Psoas muscle (tissue), 8 donors: Measurements from ENCODE around the gene RAMP1. TPM values are rescaled to one million over a fixed set of nuclear protein-coding genes. Genes with fewer than 3 reads are reported as not detected.
A peak's percentile ranks its signal among the peaks of the same experiment; 100 is the strongest.

ENCODE experiments used
- ATAC-seq, 4 donors: fragments of 200-7000 bp; cut with Tn5 transposase; one replicate each; pipeline ENCODE4 v1.9.1; 2020; ENCODE audit warnings: moderate library complexity in 3 of 4, mild to moderate bottlenecking in 2 of 4
- DNase-seq, 2 donors: peaks; one replicate each; pipeline ENCODE4 v3.0.0-alpha.2; 2020
- H3K27ac ChIP-seq: fragments of 200-600 bp; one replicate; pipeline ENCODE4 v1.8.0; 2022
- H3K27me3 ChIP-seq, 3 donors: fragments of 200-600 bp in 1 of 3; one replicate each; pipeline versions ENCODE4 v1.6.1 to v1.8.0; 2013 to 2022; ENCODE audit warnings: low read length in 2 of 3, mild to moderate bottlenecking in 2 of 3, moderate library complexity in 1 of 3; ENCODE audit not compliant: insufficient read depth in 3 of 3
- H3K36me3 ChIP-seq, 2 donors: fragments of 200-600 bp in 1 of 2; one replicate each; pipeline versions ENCODE4 v1.6.1 to v1.8.0; 2013 to 2022; ENCODE audit warnings: low read depth in 1 of 2, mild to moderate bottlenecking in 1 of 2, moderate library complexity in 1 of 2; ENCODE audit not compliant: insufficient read depth in 1 of 2
- H3K4me1 ChIP-seq: fragments of 200-600 bp; one replicate; pipeline ENCODE4 v1.8.0; 2022
- H3K4me3 ChIP-seq: fragments of 200-600 bp; one replicate; pipeline ENCODE4 v1.8.0; 2022; ENCODE audit warnings: mild to moderate bottlenecking
- H3K9me3 ChIP-seq: fragments of 200-600 bp; one replicate; pipeline ENCODE4 v1.8.0; 2022
- WGBS, 3 donors: extraction: QIAGEN DNeasy Blood & Tissue Kit; methylation state at CpG; one replicate each; pipeline versions ENCODE4 v1.1.6 to v1.1.7; 2013; 5-methylcytosine and 5-hydroxymethylcytosine counted together
- intact Hi-C, 2 donors: fragments of 100-400 bp; cut with DNase I; formaldehyde crosslinking; loops; one replicate each; pipeline versions ENCODE4 v1.11.0 to v1.14.2; 2022
- polyA plus RNA-seq, 3 donors: library from polyadenylated mRNA; stranded (reverse); fragments of 200-250 nt; gene quantifications; one replicate each; pipeline ENCODE4 v1.2.3, GENCODE V29; 2013
- total RNA-seq, 4 donors: library from RNA; stranded (reverse); fragmentation: NEBNext Ultra II Directional in 2 of 4; extraction: Animal tissue kit (Norgen Biotek cat#: 25700) in 2 of 4; gene quantifications; one replicate each; pipeline versions ENCODE4 v1.2.1 to v1.2.4, GENCODE V29; 2021 to 2023
- TF ChIP-seq, protein P1 (sequence below): fragments of 200-600 bp; IDR thresholded peaks from one replicate; pipeline ENCODE4 v1.8.0; 2022; ENCODE audit warnings: antibody characterized with exemption
- donor health status: healthy with polysubstance abuse.
- donor health status: DM: no; HTN: no; CAD: no; lungs with moderate emphysema.
- donor health status: Bipolar disorder and iron deficiency.
- donor health status: healthy.
- donor health status: DM: yes; HTN: yes; CAD: no.
- donor health status: DM: no; HTN: no; CAD: no.
- donor health status: DM: no; HTN: no; CAD: no.
- donor health status: DM: yes; HTN: yes; CAD: no.

Gene RAMP1
- total and polyA plus RNA-seq, 7 donors = 32.8 to 367 (median 91.9) TPM

DNA sequence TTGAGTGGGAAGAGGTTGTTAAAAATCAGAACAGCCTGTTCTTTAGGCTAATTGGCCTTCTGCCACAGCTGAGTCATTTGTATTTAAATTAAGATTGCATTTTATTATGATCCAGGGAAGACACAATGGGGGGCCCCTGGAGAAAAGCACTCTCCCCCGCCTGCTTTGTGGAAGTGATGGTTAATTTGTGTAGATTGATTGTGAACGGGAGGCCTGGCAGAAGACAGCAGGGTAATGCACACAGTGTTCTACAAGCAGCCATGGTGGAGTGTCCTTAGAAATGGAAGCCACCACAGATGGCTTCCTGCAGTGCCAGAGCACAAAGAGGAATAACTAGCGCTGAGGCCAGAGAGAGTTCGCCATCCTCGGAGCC is 19.6 kb downstream of the RAMP1 start:
- Histone ChIP-seq H3K27ac (no peak overlapping the region), H3K9me3 (no peaks in the 10 kb centered on the region), H3K36me3 (peaks cover 0 to 21% of the 10 kb centered on the region in 2 donors), H3K27me3 (no peaks in the 10 kb centered on the region), H3K4me1 (peaks cover 14% of the 10 kb centered on the region), H3K4me3 (no peak overlapping the region)
- intact Hi-C loops = no loop called here
- TF ChIP-seq, protein P1, sequence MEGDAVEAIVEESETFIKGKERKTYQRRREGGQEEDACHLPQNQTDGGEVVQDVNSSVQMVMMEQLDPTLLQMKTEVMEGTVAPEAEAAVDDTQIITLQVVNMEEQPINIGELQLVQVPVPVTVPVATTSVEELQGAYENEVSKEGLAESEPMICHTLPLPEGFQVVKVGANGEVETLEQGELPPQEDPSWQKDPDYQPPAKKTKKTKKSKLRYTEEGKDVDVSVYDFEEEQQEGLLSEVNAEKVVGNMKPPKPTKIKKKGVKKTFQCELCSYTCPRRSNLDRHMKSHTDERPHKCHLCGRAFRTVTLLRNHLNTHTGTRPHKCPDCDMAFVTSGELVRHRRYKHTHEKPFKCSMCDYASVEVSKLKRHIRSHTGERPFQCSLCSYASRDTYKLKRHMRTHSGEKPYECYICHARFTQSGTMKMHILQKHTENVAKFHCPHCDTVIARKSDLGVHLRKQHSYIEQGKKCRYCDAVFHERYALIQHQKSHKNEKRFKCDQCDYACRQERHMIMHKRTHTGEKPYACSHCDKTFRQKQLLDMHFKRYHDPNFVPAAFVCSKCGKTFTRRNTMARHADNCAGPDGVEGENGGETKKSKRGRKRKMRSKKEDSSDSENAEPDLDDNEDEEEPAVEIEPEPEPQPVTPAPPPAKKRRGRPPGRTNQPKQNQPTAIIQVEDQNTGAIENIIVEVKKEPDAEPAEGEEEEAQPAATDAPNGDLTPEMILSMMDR = no peak
- 82 to 91% (median 89%) methylated on average over 5 of the region's 5 CpGs for WGBS, 3 donors
- no peak for ATAC-seq
- DNase-seq = no peak

DNA sequence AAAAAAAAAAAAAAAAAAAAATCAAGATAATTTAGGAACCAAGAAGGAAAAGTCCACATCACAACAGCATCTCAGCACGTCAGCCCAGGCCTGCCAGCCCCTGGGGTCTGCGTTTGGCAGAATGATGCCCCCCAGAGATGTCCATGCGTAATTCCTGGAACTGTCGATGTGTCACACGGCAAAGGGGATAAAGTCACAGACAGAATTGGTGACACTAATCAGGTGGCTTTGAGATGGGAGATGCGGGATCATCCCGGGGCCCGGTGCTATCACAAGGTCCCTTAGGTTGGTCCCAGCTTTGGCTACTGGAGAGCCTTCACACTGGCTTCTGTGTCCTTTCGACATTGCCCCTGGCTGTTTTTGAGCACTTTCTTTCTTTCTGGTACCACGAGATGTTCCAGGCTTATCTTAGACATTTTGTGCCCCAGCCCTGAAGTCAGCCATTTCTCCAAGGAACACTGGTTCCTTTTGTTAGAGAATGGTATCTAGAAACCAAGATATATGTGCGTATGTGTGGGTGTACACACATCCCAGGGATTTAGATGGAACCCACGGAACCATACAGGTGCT is 20.7 kb downstream of the RAMP1 start:
- Histone ChIP-seq H3K9me3 (no peaks in the 10 kb centered on the region), H3K4me3 (no peak overlapping the region), H3K27me3 (no peaks in the 10 kb centered on the region), H3K36me3 (peaks cover 2 to 21% of the 10 kb centered on the region in 2 donors), H3K4me1 (peaks cover 9% of the 10 kb centered on the region), H3K27ac (no peak overlapping the region)
- DNase-seq (no peak), ATAC-seq (no peak)
- WGBS, 3 donors = 92 to 96% (median 93%) methylated on average over 12 of the region's 12 CpGs
- intact Hi-C loops = no loop called here
- TF ChIP-seq, protein P1 = no peak

DNA sequence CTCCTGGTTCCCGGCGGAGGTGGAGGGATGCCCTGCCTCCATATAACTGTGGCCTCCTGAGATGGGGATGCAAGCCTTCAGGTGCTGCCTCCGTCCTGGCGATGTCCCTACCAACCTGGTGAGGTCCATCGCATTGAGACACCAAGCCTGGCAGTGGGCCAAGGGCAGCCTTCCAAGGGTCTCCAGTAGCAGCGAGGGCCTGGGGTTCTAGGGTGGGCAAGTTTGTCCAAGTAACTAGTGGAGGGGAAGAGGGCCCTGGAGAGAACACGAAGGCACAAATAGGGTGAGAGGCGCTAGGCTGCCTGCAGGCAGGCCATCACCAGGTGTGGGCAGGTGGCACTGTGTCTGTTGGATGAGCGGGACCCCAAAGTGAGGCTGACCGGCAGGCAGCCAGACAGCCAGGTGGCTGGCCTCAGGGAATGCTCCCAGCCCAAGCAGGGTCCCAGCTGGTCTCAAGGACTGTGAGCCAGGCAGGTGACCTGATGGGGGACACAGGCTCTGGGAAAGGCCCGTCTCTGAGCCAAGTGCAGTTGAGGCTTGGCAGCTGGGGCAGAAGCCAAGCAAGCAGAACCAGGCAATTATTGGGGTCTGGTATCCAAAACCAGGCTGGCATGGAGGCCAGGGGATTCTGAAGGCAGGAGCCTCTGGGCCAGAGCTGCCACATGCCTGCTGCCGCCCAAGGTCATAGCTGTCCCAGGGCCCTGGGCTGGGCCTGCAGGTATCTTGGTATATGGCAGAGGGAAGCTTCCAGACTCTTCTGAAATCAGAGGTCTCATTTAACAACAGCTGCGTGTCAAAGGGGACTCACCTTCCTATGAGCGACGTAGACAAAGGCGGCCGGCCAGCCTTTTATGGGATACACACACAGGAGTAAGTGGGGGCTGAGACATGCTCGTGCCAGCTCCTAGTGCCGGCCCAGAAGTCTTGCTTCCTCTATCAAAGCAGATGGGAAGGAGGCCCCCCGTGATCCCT is 23.4 kb downstream of the RAMP1 start:
- intact Hi-C loops = no loop called here
- Histone ChIP-seq H3K36me3 (peaks cover 2 to 18% of the 10 kb centered on the region in 2 donors), H3K4me1 (peaks cover 31% of the 10 kb centered on the region), H3K9me3 (no peaks in the 10 kb centered on the region), H3K27me3 (no peaks in the 10 kb centered on the region), H3K27ac (peak overlapping the region; percentile 36), H3K4me3 (no peak overlapping the region)
- peak in 1 of 2 donors; percentile 50 for DNase-seq
- WGBS, 3 donors = 72 to 84% (median 80%) methylated on average over 20 of the region's 20 CpGs
- no peak for ATAC-seq
- TF ChIP-seq, protein P1 = no peak

DNA sequence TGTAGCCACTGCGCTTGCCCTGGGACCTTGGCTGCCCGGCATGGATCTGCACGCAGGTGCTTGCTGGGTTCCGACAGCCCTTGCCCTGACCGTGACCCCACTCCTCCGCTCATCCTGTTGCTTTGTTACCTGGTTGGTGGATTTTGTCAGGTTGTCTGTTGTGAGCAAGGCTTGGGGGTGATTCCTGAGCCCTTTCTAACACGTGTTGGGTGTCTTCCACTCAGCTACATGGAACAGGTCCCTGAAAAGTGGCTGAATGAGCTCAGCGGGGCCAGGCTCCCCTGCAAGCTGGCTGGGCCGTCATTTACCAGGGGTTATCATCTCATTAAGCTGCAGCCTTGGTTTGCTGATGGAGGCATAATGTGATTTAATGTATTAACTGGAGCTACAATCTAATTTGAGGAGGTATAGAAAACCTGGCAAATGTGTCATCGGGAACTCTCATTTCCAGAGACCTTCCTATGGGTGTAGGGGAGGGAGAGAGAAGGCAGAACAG is 24.6 kb downstream of the RAMP1 start:
- peaks cover 2 to 12% of the 10 kb centered on the region in 2 donors for H3K36me3 ChIP-seq
- no peaks in the 10 kb centered on the region for H3K27me3 ChIP-seq
- no peak for ATAC-seq
- peak overlapping the region; percentile 21 for H3K27ac ChIP-seq
- no peak for DNase-seq
- TF ChIP-seq, protein P1 = no peak
- H3K4me3 ChIP-seq = no peak overlapping the region
- no peaks in the 10 kb centered on the region for H3K9me3 ChIP-seq
- intact Hi-C loops = no loop called here
- WGBS, 3 donors = 93 to 95% (median 93%) methylated on average over 10 of the region's 10 CpGs
- H3K4me1 ChIP-seq = peaks cover 35% of the 10 kb centered on the region
